Measurements from ENCODE around the gene SYTL3. TPM values are rescaled to one million over a fixed set of nuclear protein-coding genes. Genes with fewer than 3 reads are reported as not detected.

The SYTL3 gene
- total RNA-seq, 1 experiment from 2014 or later: 0.09 TPM

DNA sequence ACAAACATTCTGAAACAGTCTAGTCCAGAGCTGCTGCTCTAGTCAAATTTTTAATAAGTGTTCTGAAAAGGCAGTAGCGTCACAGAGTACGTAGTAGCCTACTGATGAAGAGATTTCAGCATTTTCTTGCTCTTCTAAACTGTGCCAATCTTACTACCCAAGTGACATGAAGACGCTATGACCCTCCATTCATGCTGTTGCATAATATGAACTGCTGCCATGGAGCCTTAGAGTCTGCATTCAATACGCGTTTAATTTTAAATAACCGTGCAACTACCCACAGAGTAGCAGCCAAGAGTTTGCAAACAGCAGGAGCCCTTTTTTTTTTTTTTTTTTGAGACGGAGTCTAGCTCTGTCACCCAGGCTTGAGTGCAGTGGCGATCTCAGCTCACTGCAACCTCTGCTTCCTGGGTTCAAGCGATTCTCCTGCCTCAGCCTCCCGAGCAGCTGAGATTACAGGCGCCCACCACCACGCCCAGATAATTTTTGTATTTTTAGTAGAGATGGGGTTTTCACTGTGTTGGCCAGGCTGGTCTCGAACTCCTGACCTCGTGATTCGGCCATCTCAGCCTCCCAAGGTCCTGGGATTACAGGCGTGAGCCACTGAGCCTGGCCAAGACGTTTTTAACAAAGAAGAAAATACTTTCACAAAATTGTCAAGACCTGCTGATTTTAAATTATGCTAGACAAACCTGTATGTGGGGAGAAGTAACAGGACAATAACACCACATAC lies 125.0 kb downstream of the SYTL3 start:
- Mint-ChIP-seq H3K9me3 (no peaks in the 10 kb centered on the region), H3K4me3 (no peak overlapping the region), H3K27me3 (ENCODE audit: low read depth) (no peaks in the 10 kb centered on the region; the same call in 1 of the 2 replicates), H3K27ac (peak overlapping the region in 2 of 3 experiments; percentile 85 to 91; a peak in 3 of 7 replicates), H3K4me1 (peaks cover 16 to 21% of the 10 kb centered on the region in 2 experiments), H3K36me3 (ENCODE audit: insufficient read depth in 1 of 3, low read depth in 3 of 3) (peaks cover 58 to 95% (median 88%) of the 10 kb centered on the region in 3 experiments)
- no CpG with 5 or more reads among the region's 17 CpGs for WGBS (ENCODE audit: extremely low coverage, insufficient read length, low lambda C conversion rate)
- Histone ChIP-seq H3K23me2 (ENCODE audit: insufficient read length, low read depth, low read length, poor library complexity, severe bottlenecking) (no peaks in the 10 kb centered on the region), H4K8ac (replicated peaks; ENCODE audit: insufficient read length, low read depth, low read length) (no peak overlapping the region), H4K20me1 (ENCODE audit: control insufficient read depth, insufficient read depth, insufficient read length) (no peaks in the 10 kb centered on the region), H3K4me1 (ENCODE audit: insufficient read depth, low read length) (no peaks in the 10 kb centered on the region), H2BK5ac (ENCODE audit: insufficient read length, low read length) (no peak overlapping the region), H2BK15ac (ENCODE audit: low read depth, low read length) (no peak overlapping the region), H3T11ph (ENCODE audit: low read length) (no peak overlapping the region), H3K56ac (ENCODE audit: insufficient read length, low read depth, low read length) (no peak overlapping the region), H3K14ac (ENCODE audit: insufficient read depth, low read length) (no peak overlapping the region), H3K4me2 (ENCODE audit: insufficient read depth, insufficient read length, low read length) (no peak overlapping the region), H2BK20ac (ENCODE audit: low read depth, low read length, poor library complexity, severe bottlenecking) (no peak overlapping the region), H3K79me1 (ENCODE audit: insufficient read depth, low read depth, low read length, poor library complexity, severe bottlenecking) (peaks cover 3% of the 10 kb centered on the region), H3K9me3 (ENCODE audit: control insufficient read depth, low read depth, low read length) (no peaks in the 10 kb centered on the region), H3K23ac (ENCODE audit: insufficient read length, low read depth, low read length) (no peak overlapping the region), H2AFZ (ENCODE audit: low read length) (no peak overlapping the region), H3K27me3 (ENCODE audit: insufficient read depth, low read length) (no peaks in the 10 kb centered on the region), H3K79me2 (ENCODE audit: insufficient read depth, low read length) (no peaks in the 10 kb centered on the region), H4K91ac (ENCODE audit: insufficient read length, low read depth, low read length) (no peak overlapping the region), H3K4ac (ENCODE audit: low read depth, low read length) (no peak overlapping the region), H4K5ac (ENCODE audit: insufficient read length, low read depth, low read length) (no peak overlapping the region), H2BK120ac (ENCODE audit: low read depth, low read length, poor library complexity, severe bottlenecking) (no peak overlapping the region), H3K18ac (ENCODE audit: insufficient read length, low read depth, low read length) (no peak overlapping the region), H2AK5ac (ENCODE audit: insufficient read length, low read length) (no peak overlapping the region), H3K9ac (ENCODE audit: extremely low read depth, insufficient read length, low read length) (no peak overlapping the region), H2BK12ac (ENCODE audit: insufficient read length, low read depth, low read length) (no peak overlapping the region), H3K27ac (ENCODE audit: insufficient read length, low read depth, low read length) (no peak overlapping the region)
- no peak for DNase-seq
- TF ChIP-seq, protein P1, sequence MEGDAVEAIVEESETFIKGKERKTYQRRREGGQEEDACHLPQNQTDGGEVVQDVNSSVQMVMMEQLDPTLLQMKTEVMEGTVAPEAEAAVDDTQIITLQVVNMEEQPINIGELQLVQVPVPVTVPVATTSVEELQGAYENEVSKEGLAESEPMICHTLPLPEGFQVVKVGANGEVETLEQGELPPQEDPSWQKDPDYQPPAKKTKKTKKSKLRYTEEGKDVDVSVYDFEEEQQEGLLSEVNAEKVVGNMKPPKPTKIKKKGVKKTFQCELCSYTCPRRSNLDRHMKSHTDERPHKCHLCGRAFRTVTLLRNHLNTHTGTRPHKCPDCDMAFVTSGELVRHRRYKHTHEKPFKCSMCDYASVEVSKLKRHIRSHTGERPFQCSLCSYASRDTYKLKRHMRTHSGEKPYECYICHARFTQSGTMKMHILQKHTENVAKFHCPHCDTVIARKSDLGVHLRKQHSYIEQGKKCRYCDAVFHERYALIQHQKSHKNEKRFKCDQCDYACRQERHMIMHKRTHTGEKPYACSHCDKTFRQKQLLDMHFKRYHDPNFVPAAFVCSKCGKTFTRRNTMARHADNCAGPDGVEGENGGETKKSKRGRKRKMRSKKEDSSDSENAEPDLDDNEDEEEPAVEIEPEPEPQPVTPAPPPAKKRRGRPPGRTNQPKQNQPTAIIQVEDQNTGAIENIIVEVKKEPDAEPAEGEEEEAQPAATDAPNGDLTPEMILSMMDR (conservative IDR thresholded peaks at IDR 0.05): no peak

Data from H9 (cell line).